Ammon's horn (tissue), 1 donor: ENCODE measurements around the gene KSR2.

Experiments used
- DNase-seq: peaks from one replicate; pipeline ENCODE4 v3.0.0-alpha.2; 2016; ENCODE audit warnings: low spot score

KSR2 gene

GRCh38 chr12:117498256-117498655 is 470.5 kb downstream of the KSR2 start:
- DNase-seq, result no peak

DNA sequence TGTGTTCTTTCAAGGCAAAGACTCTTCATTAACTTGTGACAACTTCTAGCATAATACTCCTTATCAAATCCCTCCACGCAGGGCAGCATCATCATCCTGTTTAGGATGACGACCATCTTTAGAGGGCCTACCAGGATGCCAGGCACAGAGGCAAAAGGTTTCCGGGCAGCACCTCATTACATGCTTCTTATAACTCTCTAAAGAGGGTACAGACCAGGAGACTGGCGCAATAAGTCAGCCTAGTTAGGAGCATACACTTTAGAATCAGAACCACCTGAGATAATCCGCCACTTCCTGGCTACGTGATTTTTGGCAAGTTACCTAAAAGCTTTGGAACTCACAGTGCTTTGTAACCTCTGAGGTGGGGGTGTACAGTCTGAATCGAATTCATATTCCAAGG is 471.4 kb downstream of the KSR2 start:
- no peak for DNase-seq

GRCh38 chr12:117494833-117495655 is 473.7 kb downstream of the KSR2 start:
- DNase-seq, result no peak

DNA sequence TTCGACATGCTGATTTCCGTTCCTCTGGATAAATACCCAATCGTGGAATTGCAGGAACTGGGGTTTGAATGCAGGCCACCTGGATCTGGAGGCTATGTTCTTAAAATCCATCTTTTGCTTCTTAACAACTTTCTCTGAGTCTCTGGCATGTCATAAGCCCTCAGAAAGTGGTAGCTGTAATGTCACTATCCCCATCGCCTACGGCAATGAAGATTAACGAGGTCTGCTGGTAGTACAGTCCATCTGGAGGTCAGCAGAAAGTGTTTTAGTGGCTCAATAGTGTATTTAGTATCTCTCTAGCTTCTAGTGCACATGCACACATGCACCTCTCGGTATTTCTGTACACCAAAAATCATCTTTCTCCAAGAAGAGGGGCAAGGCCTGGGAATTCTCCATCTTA is 477.1 kb downstream of the KSR2 start:
- DNase-seq, result no peak

DNA sequence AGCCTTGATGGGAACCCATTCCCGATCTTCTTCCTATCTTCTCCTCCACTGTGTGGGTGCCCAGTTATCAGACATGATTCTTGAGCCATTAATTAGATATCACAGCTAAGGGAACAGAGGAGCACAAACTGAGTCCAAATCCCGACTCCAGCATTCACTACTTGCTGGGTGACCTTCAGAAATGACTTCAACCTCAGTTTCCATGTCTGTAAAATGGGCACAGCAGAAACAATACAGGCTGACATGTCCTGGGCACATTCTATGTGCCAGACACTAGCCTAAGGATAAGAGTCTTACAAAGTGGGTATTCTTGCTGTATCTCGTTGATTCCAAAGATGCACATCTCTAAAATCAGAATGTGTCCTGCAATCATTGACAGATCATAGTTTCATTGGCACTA is 478.7 kb downstream of the KSR2 start:
- no peak for DNase-seq

GRCh38 chr12:117489671-117490070 is 479.1 kb downstream of the KSR2 start:
- no peak for DNase-seq

GRCh38 chr12:117486840-117487659 is 481.7 kb downstream of the KSR2 start:
- DNase-seq, result no peak

DNA sequence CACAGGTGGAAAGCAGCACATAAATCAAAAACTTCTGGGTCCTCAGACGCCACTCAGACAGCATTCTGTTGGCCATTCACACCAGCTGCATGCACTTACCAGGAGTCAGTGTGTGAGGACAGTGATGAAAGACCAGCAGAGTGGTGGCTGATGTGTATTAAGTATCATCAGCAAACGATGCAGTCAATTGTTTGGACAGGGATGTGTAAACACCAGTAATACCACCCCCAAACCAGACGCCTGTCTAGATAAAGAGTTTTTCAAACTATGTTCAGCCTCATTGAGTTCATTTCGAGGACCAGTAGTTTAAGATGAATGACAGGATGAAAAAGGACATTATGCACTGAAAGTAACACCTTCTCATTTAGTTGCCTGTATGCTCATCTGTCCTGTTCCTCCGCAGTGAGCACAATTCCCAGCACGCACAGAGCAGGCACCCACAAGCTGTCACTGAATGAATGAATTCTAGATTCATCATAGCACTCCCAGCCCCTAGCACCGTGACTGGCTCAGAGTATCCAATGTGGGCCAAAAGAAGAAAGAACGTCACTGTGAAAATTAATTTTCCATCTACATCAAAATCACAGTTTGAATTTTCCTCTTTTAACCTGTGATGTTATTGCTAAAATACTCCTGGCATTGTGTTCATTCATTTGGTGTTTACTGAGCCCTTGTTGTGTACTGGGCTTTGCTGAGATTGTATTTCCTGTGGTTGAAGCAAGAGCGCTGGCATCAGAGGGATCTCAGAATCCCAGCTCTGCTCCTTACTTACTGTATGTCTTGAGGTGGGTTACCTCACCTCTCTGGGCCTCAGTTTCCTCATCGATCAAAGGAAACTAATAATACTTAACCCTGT is 482.6 kb downstream of the KSR2 start:
- DNase-seq, result peak; percentile 67

GRCh38 chr12:117484901-117485300 is 483.9 kb downstream of the KSR2 start:
- DNase-seq, result peak; percentile 13

DNA sequence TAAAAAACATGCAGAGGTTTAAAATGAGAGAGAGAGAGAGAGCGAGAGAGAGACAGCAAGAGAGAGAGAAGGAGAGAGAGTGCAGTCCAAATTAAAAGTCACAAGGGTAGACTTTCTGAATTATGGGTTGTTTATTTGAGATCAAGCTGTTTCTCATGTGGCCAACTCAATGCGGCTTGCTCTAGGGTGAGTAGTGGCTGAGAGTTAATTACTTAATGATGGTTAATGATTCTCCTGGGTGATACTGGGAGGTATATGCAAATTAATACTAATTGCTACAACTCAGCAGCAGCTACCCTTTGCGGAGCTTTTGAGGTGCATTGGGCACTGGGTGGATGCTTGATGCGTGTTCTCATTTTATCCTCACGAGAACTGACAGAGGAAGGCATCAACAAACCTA is 485.3 kb downstream of the KSR2 start:
- no peak for DNase-seq

- no peak for DNase-seq
These were observed 487.3 kb downstream of the KSR2 start for GRCh38 chr12:117481470-117481869.

DNA sequence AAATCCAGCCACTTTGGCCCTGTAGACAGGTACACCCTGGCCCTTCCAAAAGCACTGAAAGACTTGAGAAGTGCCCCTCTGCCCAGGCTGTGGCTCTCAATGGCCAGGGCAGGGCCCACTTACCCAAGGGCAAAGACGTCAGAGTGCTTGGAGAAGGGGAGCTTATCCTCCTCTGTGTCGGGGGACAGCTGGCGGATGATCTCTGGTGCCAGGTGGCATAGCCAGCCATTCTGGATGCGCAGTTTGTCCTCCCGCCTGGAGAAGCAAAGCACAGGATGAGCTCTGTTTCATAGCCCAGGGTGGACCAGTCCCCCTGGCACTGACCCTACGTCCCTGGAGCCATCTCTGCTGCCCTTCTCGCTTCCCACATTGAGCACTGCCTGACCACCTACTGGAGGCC is 492.4 kb downstream of the KSR2 start:
- DNase-seq, result no peak

- no peak for DNase-seq
These were observed 494.9 kb downstream of the KSR2 start for GRCh38 chr12:117473856-117474255.

DNA sequence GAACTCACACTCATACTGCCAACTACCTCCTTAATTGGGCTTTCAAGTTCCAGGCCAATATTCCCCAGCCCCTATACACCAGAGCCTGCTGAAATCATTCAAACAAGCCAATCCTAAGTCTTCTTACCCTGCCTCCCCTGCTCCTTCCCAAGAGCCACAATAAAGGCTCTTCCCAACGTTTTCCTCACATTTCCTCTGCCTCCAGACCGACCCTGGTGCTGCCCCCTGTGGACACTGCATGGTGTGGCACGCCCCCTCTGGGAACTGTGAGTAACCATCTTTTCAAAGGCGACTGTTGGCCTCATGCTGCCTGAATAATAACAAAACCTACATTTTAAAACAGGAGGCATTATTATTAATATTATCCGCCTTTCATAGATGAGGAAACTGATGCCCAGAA is 495.8 kb downstream of the KSR2 start:
- DNase-seq, result no peak

DNA sequence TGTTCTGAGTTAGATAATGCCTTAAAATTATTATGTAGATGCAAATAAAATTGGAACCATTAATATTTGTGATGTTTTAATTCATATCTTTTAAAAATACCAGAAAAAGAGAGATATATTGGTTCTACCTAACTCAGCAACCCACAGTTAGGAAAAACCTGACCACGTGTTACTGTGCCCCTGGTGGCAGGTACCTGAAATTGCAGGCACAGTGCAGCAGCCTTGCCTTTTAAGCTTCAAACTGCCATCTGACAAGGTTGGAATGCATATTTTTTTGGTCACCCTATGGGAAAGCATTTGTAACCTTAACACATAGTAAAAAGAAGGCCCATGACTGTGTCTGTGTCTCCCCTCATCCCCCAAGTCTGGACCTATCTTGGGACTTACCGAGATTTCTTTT is 498.0 kb downstream of the KSR2 start:
- no peak for DNase-seq

GRCh38 chr12:117469883-117470483 is 498.8 kb downstream of the KSR2 start:
- DNase-seq, result no peak

DNA sequence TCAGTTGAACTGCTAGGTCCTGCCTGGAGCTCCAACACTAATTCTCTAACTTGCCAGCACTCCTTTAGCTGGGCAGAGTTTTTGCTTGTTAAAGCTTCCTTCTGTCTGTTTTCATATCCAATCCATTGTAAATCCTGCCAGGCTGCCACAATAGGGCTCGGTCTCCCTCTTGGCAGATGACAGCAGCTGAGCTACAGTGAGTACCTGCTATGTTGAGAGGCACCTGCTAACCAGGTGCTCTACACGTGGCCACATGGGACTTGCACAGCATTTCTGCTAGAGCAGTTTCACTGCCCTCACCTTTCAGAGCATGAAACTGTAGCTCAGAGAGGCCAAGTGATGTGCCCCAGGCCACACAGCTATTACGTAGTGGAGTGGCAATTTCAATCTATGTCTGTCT is 500.8 kb downstream of the KSR2 start:
- DNase-seq, result no peak

DNA sequence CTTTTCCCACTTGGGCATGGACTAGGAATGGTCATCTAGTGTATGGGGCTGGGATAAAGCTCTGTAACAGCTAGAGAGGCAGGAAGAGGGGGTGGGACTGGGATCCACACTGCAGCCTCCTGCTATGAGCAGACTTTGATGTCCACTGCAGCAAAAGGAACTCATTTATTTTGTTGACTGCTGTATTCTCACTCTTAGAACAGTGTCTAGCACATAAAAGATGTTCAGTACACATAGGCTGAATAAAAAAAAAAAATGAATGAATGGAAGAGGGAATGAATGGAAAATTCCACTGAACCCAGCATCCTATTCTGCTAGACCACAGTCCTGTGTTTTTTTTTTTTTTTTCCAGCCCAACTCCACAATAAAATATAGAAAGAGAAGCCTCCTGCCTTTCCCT is 501.2 kb downstream of the KSR2 start:
- no peak for DNase-seq

GRCh38 chr12:117466677-117467362 is 502.0 kb downstream of the KSR2 start:
- DNase-seq, result no peak

GRCh38 chr12:117461732-117462131 is 507.1 kb downstream of the KSR2 start:
- DNase-seq, result no peak

DNA sequence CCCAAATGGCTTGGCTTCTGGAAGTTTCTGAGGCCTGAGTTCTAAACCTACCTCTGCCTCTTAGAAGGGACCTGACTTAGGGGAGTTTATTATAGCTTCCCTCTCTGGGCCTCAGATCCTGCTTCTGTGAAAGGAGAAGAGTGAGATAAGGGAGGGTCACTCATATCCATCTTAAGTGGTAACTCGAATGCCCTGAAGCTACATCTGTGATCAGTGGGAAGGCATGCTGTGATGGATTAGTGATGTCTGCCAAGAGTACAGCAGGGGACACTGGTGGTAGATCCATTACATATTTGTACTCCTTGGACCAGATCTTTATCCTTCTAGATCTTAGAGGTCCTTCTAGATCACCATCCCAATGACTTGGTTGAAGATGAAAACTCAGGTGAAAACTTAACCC is 509.6 kb downstream of the KSR2 start:
- DNase-seq, result no peak
